ENCODE measurements around the gene HSPD1.
"Not testable (repeated sequence)": the region's sequence is repeated elsewhere in the genome, so short reads cannot be mapped to it uniquely, and the experiment has no call there.

The HSPD1 gene

GRCh38 chr2:197496695-197497094 lies 2.9 kb downstream of the HSPD1 start:
- no peak for DNase-seq (ENCODE audit: low spot score)

- no peak for DNase-seq (ENCODE audit: low spot score)
Observed at GRCh38 chr2:197495433-197496134, 4.1 kb downstream of the HSPD1 start.

- no peak for DNase-seq (ENCODE audit: low spot score)
Observed at GRCh38 chr2:197487385-197487784, 12.3 kb downstream of the HSPD1 start.

GRCh38 chr2:197486175-197486574 lies 13.5 kb downstream of the HSPD1 start:
- DNase-seq (ENCODE audit: low spot score), result no peak

- not testable (repeated sequence) for DNase-seq (ENCODE audit: low spot score)
Observed at GRCh38 chr2:197484248-197484647, 15.4 kb downstream of the HSPD1 start.

- DNase-seq (ENCODE audit: low spot score), result no peak
Observed at GRCh38 chr2:197480165-197481036, 19.2 kb downstream of the HSPD1 start.

- DNase-seq (ENCODE audit: low spot score), result no peak
Observed at GRCh38 chr2:197477797-197478196, 21.8 kb downstream of the HSPD1 start.

GRCh38 chr2:197472166-197472565 lies 27.5 kb downstream of the HSPD1 start:
- DNase-seq (ENCODE audit: low spot score), result no peak

- no peak for DNase-seq (ENCODE audit: low spot score)
Observed at GRCh38 chr2:197464175-197464574, 35.5 kb downstream of the HSPD1 start.

GRCh38 chr2:197461057-197461456 lies 38.6 kb downstream of the HSPD1 start:
- DNase-seq (ENCODE audit: low spot score), result no peak

GRCh38 chr2:197460649-197461048 lies 39.0 kb downstream of the HSPD1 start:
- DNase-seq (ENCODE audit: low spot score), result no peak

- no peak for DNase-seq (ENCODE audit: low spot score)
Observed at GRCh38 chr2:197455428-197455827, 44.2 kb downstream of the HSPD1 start.

- no peak for DNase-seq (ENCODE audit: low spot score)
Observed at GRCh38 chr2:197454923-197455322, 44.7 kb downstream of the HSPD1 start.

- DNase-seq (ENCODE audit: low spot score), result no peak
Observed at GRCh38 chr2:197453914-197454398, 45.7 kb downstream of the HSPD1 start.

GRCh38 chr2:197453123-197453913 lies 46.3 kb downstream of the HSPD1 start, which contains the start of gene COQ10B:
TSS of gene COQ10B (plus strand) at chr2:197453552. CDS start at chr2:197453561, 9 bp downstream.
- peak; percentile 100 for DNase-seq (ENCODE audit: low spot score)

- no peak for DNase-seq (ENCODE audit: low spot score)
Observed at GRCh38 chr2:197452754-197453122, 46.9 kb downstream of the HSPD1 start.

GRCh38 chr2:197450935-197451358 lies 48.7 kb downstream of the HSPD1 start:
- not testable (repeated sequence) for DNase-seq (ENCODE audit: low spot score)

- no peak for DNase-seq (ENCODE audit: low spot score)
Observed at GRCh38 chr2:197450465-197450864, 49.2 kb downstream of the HSPD1 start.

- DNase-seq (ENCODE audit: low spot score), result no peak
Observed at GRCh38 chr2:197446844-197447243, 52.8 kb downstream of the HSPD1 start.

- DNase-seq (ENCODE audit: low spot score), result no peak
Observed at GRCh38 chr2:197445746-197446145, 53.9 kb downstream of the HSPD1 start.

GRCh38 chr2:197442857-197443256 lies 56.8 kb downstream of the HSPD1 start:
- peak; percentile 42 for DNase-seq (ENCODE audit: low spot score)

- no peak for DNase-seq (ENCODE audit: low spot score)
Observed at GRCh38 chr2:197437380-197437779, 62.3 kb downstream of the HSPD1 start.

All from globus pallidus (tissue), 1 donor.